Stimulated activated CD4-positive, alpha-beta T cell treated with anti-CD3 and anti-CD28 coated beads, Interleukin-2, amount 100 ng/mL, for 24 hours (primary cell): ENCODE measurements around the gene TEP1.

ENCODE experiments used
- DNase-seq, 2 donors: peaks; one replicate each; pipeline ENCODE4 v3.0.0-alpha.2; 2020

Gene TEP1

GRCh38 chr14:20429801-20430669 is 16.7 kb upstream of the TEP1 start:
- DNase-seq, result no peak

DNA sequence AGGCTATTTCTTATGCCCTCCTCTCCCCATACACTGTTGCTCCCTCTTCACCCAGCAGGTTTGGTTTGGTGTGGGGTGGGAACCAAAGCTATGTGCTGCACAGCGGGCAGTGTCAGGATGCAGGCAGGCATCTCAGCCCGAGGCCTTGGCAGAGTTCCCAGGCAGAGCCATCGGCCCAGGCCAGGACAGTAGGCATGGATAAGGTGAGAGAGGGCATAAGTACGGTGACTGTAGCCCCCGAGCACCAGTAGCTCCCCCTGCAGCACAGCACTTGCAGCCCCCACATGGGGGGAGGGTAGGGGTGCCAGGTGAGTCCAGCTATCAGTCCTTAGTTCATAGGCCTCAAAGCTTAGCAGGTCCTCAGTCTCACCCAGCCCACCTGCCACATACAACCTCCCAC is 15.5 kb upstream of the TEP1 start:
- no peak for DNase-seq

- DNase-seq, result no peak
Observed at GRCh38 chr14:20428010-20428365, 14.7 kb upstream of the TEP1 start.

GRCh38 chr14:20427231-20428009 is 14.1 kb upstream of the TEP1 start:
- DNase-seq, result no peak

GRCh38 chr14:20424851-20425250 is 11.6 kb upstream of the TEP1 start:
- DNase-seq, result no peak

DNA sequence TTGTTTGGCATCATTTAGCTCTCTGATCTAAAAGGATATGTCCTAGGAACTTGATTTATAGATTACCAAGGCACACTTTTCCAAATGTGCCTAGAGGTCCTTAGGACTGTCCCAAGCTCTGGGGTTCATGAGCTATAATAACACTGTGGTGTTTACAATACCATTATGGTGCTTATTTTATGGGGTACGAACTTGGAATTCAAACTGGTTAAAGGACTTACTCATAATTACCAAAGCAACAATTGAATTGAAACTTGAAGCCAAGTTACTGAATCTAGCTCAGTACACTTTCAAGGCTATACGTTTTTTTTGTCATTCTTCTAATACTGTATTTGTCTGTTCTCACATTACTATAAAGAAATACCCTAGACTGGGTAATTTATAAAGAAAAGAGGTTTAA is 9.6 kb upstream of the TEP1 start:
- DNase-seq, result no peak

- DNase-seq, result no peak
Observed at GRCh38 chr14:20421267-20421666, 8.0 kb upstream of the TEP1 start.

DNA sequence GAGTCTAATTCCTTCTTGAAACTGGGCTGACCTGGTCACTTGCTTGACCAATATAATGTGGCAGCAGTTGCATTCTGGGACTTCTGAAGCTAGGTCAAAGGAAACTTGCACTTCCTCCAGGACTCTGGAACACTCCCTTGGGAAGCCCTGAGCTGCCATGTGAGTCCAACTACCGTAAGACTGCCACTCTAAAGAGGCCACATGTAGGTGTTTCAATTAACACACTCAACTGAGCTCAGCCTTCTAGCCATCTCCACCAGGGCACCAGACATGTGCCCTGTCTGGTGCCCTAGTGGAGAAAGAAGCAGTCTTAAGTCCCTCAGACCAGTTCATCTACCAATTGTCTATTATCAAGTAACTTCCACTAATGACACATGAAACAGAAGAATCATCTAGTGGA is 6.1 kb upstream of the TEP1 start:
- DNase-seq, result no peak

- DNase-seq, result no peak
Observed at GRCh38 chr14:20418501-20418909, 5.2 kb upstream of the TEP1 start.

GRCh38 chr14:20417250-20418186 is 4.2 kb upstream of the TEP1 start:
- DNase-seq, result no peak

- DNase-seq, result no peak
Observed at GRCh38 chr14:20416223-20416622, 2.9 kb upstream of the TEP1 start.

DNA sequence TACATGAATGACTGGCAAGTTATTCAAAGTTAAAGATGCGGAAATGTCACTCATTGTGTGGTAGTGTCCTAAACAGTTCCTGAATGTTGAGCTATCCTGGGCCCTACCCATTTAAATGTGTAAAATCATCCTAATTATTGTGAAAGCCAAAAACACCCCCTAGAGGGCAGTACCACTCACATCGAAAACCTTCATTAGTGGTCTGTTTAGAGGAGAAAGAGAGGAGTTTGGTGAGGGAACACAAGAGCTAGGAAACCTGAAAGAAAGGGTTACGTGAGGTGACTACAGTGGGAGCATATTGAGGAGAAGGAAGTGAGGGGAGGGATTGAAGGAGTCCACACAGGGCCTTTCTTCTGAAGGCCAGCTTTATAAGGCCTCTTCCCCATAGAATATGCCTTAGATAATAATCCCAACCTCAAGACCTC is 2.5 kb upstream of the TEP1 start:
- DNase-seq, result peak in 1 of 2 donors; percentile 35

GRCh38 chr14:20413744-20414082 is 412 bp upstream of the TEP1 start:
- DNase-seq, result peak; percentile 16 to 28

GRCh38 chr14:20412411-20412810 is 890 bp downstream of the TEP1 start:
- no peak for DNase-seq

DNA sequence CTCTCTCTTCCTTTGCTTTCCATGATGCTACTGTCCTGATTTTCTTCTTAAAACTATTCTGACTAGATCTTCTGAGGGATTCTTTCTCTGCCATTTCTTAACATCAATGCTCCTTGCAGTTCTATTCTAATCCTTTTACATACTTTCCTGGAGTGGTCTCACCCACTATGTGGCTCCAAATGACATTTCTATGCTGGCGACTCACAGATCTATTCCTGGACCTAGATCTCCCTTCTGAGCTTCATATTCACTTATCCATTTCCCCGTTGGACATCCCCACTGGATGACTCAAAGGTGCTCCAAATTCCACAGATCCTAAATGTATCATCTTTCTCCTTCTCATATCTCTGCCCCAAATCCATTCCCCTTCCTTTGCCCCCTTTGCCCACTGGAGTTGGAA is 4.1 kb downstream of the TEP1 start:
- DNase-seq, result no peak

- no peak for DNase-seq
Observed at GRCh38 chr14:20403521-20403920, 9.8 kb downstream of the TEP1 start.

- DNase-seq, result peak; percentile 10 to 36
Observed at GRCh38 chr14:20400965-20401593, 12.2 kb downstream of the TEP1 start.

DNA sequence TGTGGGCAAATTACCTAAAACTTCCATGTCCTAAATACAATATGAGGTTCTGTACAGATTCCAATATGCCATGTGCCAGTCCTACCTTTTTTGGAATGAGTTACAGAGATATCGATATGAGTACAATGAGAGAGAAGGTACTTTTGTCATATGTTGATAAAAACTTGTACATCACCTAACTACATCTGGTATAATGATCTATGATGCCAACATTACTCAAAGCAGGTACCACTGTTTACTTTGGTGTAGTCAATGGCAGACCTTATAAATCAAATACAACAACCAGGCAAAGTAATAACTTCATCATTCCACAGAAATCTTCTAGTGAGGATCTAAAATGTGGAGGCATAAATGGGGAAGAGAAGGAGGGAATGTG is 12.7 kb downstream of the TEP1 start:
- no peak for DNase-seq

- no peak for DNase-seq
Observed at GRCh38 chr14:20397511-20397910, 15.8 kb downstream of the TEP1 start.

GRCh38 chr14:20391505-20391904 is 21.8 kb downstream of the TEP1 start:
- DNase-seq, result no peak

GRCh38 chr14:20388159-20388558 is 25.1 kb downstream of the TEP1 start:
- DNase-seq, result no peak

- no peak for DNase-seq
Observed at GRCh38 chr14:20387576-20387975, 25.7 kb downstream of the TEP1 start.
